Measurements from ENCODE around the gene LRRC10.

The LRRC10 gene, protein sequence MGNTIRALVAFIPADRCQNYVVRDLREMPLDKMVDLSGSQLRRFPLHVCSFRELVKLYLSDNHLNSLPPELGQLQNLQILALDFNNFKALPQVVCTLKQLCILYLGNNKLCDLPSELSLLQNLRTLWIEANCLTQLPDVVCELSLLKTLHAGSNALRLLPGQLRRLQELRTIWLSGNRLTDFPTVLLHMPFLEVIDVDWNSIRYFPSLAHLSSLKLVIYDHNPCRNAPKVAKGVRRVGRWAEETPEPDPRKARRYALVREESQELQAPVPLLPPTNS

DNA sequence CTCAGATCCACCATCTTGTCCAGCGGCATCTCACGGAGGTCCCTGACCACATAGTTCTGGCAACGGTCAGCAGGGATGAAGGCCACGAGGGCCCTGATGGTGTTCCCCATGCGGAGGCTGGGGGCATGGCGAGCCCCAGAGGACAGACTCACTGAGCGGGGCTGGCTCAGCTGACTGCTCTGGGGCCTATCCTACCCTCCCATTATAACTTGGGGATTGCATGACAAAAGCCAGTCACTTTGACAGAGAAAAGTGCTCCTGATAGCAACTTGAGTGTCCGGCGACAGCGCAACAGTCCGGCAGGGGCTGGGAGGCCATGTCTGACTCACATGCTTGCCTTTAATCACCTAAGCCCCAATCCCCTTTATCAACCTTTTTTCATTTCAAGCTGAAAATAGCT is at the start of gene LRRC10:
TSS of gene LRRC10 (minus strand) at position 179 of the 400 bp plus-strand sequence. CDS start at position 110, 69 bp downstream.
- DNase-seq, result no peak

DNA sequence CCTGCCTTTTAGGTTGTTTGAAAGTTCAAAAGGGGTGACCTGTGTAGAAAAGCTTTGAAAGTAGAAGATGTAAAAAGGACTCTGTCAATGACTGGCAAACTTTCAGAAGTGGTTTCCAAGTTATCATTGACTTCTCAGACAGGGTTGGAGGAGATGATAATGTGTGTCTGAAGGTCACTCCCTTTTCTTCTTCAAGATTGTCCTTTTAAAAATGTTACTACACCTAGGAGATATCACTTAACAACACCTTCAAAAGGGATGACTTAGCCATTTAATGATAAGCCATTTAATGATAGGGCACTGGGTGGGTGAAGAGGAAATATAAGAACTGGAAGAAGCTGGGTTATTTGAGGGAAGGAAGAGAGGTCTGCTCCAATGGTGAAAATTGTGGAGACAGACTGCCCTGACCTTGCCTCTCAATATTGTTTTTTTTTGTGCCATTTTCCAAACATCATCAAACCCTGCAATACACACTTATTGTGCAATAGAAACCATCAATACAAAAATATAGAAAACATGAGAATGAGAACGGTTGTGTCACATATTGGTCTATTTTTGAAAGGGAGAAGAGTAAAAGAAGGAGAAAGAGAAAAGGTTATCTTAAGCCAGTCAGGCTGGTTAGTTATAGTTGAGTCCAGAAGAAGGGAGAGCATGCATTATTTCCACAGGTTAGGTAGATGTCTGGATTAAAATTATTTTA is 49.6 kb upstream of the LRRC10 start:
- DNase-seq, result no peak

DNA sequence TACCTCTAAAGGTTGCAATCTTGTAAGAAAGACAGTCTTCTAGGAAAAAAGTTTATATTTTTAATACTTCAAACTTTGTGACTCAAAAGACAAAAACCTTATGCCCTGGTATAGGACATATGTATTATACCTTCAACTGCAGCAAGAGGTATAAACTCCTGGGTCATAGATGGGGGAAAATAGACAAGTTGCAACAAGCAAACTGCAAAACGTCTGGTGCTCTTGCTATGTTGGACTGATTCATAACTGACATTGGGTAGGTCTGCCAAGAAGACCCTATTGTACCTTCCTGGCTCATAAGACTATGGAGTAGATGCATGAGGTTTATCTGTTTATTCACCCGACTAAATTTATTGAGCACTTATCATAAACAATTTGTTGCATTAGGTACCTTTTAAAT is 47.5 kb upstream of the LRRC10 start:
- no peak for DNase-seq

DNA sequence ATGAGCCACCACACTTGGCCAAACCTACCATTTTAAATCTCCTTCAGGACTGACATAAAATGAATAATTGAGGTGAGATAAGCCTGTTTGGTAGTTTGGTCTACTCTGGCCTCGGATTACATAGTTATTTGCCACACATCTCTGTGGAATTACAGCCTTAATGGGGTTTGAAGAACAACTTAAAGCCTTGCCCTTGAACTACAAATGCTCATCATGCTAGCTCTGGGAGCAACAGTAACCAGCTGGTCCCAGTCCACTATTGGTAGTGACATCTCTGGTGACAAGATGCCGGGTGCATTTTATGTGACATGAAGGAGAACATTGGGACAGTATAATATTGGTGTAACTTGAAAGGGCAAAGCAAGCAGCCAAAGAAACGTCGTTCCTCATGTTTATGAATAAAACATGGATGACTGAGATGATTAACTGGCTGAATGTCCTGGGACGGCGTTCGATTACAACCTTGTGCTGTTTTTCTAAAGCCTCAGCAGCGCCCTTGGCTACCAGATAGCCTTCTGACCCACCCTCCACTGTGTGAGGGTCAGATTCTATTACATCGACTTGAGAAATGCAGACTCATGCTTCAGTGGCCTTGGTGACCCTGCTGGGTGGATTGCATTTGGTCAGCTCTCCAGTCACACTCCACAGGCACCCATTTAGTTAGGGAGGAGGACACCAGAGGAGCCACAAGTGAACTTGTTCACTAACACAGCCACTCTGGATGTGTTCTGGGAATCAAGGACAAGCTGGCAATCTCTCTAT is 46.9 kb upstream of the LRRC10 start:
- DNase-seq, result no peak

DNA sequence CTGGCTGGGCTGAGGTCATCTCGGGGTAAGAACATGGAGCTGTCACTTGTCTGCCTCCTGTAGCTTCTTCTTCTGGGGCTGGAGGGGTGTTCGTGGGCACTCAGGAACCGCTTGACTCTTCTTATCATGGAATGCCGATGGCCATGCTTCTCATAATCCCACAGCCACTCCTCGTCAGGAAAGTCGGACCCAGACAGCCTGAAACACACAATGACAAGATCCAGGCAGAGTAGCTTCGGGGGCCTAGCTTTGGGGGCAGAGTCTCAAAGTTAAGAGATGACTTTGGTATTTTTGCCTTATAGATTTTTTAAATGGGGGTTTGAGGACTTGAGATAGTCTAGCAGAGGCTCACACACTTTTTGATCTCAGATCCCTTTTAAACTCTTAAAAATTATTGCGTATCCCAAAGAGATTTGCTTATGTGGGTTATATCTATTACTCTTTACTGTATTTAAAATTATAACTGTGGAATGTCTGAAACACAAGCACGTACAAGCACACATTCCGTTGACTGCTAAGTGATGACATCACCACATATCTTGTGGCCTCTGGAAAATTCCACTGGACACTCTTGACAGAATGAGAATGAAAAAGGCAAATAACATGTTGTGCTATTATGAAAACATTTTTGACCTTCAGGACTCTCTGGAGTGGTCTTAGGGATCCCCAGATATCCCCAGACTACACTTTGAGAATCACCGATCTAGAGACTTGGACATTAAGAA is 45.1 kb upstream of the LRRC10 start:
- no peak for DNase-seq

DNA sequence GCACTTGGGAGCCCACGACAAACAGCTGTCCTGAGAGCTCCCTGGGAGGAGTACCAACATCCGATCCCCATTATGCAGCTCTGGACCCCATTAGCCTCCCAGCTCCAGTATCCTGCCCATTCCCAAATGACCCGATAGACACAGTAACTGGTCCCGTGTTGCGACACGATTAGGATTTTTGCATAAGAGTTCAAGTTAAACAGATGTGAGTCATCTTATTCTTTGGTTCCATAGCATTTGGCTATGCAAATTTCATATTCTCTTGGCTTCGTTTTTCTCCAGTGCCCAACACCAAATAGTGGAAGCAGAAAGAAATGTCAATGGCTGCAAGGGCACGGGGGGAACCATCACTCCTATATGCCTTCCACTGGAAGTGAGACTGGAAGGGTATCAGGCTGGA is 43.0 kb upstream of the LRRC10 start:
- DNase-seq, result no peak

DNA sequence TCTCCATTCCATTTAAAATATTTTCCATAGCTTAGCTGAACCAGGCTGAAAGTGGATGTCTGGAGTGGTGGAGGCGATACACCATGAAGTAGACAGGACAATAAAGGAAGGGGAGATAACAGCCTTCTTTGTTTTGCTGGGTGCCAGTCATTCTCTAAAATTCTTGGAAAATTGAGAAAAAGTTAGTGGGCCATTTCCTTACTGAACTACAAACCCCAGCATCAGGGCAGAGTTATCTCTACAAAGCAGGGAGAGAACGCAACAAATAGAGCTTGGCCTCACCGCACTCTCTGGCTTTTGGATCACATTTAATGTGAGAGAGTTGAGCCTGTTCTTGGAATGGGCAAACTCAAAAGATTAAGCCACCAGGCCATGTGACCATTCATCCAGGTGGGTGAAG is 41.2 kb upstream of the LRRC10 start:
- no peak for DNase-seq

DNA sequence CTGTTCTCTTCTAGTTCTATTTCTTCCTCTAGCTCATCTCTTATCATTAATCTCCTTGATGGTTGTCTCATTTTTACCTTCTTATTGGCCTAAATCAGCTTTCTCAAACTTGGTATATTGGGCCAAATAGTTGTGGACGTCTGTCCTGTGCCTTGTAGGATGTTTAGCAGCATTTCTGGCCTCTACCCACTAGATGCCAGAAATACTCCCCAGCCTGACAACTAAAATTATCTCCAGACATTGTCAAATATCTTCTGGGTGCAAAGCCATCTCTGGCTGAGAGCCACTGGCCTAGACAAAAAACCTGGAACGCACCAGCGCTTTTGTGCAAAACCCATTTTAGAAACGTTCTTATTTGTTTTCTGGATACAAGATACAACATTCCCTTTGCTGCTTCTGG is 38.8 kb upstream of the LRRC10 start:
- DNase-seq, result no peak

DNA sequence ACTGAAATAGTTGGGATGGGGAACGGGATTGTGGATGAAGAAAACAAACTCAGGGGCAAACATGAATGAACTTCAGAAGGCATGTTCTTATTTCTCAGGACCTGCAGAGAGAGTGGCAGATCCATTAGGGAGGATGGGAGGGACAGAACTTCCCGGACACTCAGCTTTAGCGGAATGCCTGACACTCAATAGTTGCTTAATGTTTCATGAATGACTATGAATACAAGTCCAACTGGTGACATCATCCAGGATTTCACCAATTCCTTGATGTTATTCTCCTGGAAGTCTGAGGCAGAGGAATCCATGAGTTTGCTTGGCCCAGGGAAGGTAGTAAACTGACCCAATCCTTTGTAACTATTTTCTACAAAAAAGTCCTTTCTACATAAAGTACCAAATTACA is 37.8 kb upstream of the LRRC10 start:
- no peak for DNase-seq

DNA sequence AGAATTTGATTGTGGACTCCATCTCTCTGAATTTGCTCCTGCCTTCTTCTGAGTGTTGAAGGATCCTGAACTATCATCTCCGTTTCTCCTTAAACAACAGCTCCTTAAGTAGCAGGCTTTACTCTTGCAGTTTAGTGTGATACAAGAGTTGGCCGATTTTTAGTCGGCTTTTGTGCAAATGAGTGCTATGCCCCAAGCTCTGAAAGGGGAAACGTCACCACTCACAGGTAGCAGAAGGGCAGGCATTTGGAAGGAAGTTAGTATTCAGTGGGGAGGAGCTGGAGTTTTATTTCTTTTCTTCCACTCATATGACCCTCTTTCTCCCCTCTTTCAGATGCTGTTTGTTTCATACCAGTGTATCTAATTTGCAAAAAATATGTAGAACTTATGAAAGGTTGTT is 36.5 kb upstream of the LRRC10 start:
- no peak for DNase-seq

DNA sequence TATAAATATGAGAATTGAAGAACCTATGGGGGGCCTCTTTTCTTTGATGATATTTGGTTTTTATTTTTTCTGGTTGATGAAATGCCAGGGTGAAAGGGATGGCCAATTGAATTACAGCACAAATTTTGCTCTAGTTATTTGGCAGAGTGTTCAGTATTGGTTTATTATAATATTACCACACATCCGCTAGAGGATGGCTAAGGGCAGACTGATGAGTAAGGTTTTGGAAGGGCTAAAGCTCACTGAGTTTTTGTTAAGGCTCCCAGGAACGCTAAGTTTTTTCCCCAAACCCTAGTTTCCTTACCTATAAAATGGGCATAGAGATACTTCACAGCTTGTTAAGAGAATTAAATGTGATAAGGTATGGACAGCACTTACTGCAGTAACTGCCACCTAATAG is 34.3 kb upstream of the LRRC10 start:
- no peak for DNase-seq

DNA sequence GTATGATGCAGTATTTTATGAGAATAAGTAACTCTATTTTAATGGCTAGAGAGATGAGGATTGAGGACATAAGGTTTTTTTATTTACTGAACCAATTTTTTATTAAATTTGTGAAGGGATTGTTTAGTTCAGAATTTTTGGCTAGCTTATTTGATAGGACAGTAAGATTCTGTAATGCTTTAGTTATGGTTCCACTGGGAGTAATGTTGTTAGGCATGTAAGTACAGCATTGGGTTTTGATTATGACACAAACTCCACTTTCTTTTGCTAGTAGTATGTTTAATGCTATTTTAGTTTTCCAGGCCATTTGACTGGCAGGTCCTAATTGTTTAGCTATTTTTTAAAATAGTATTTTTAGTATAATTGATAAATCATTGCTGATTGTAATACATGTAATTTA is 33.8 kb upstream of the LRRC10 start:
- no peak for DNase-seq

DNA sequence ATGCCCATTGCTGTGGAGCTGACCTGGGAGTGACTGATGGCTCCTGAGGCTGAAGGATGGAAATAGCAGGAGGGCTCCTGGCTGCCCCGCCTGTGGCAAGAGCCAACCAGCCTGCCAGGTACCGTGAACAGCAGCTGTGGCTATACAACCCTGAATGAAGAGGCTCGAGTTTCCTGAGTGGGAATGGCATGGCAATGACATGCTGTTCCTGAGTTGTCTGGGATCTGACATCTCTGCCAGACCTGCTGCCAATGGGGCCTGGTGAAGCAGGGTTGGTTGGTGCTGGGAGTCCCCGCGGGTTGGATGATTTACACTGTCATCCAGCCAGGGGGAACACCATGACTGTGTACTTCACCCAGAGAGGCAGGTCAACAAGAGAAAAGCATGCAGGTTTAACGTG is 31.8 kb upstream of the LRRC10 start:
- no peak for DNase-seq

DNA sequence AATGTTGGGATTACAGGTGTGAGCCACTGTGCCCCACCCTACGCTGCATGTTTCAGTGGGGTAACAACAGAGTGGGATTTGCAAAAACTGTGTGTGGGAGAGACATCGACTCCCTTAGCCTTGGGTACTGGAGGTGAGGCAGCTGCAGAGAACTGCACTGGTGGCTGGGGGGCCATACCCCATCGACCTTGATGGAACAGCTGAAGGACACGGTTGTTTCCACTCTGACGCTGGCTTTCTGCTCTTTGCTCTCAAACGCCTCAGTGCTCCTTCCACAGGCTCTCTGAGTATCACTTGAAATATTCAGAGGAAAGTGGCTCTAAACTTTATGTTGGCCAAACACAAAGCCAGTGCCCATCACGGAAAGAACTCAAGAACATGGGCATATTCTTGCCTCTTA is 30.8 kb upstream of the LRRC10 start:
- DNase-seq, result no peak

DNA sequence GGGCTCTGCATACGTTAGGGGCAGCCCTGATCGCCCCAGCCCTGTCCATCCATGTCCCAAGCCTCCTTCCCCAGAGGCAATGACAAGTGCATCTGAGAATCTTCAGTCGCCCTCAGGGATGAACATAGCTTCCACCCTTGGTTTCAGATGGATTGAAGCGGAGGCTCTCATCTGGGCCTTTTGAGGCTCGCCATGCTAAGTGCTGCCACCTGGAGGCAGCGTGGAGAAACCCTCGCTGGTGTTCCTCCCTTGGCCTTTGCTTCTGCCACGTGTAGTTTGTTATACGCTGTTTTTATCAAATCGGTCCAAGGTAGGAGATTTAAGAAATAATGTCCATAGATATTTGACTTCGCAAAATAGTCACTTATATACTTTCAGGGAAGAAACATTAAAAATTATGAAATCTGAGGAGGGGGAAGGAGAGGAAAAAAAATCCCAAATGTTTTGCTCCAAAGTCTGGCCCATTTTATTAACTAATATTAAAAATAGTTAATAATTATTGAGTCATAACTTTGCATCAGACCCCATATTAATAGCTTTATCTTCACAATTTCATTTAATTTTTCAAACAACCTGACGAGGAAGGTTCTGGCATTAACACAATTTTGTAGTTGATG is 28.8 kb upstream of the LRRC10 start:
- DNase-seq, result no peak

DNA sequence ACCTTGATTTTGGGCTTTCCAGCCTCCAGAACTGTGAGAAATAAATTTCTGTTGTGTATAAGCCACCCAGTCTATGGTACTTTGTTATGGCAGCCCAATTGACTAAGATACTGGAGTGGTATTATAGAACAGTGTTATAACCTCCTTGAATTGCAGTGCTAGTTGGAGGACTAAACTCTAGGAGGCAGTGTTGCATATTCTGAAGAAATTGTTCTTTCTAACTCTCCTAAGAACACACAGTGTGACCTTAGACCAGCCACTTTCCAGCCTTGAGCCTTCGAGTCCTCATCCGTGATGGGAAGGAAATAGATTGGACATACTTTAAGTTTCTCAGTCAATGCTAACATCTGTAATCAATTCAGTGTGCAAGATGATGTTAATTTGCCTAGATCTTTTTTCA is 22.4 kb upstream of the LRRC10 start:
- no peak for DNase-seq

DNA sequence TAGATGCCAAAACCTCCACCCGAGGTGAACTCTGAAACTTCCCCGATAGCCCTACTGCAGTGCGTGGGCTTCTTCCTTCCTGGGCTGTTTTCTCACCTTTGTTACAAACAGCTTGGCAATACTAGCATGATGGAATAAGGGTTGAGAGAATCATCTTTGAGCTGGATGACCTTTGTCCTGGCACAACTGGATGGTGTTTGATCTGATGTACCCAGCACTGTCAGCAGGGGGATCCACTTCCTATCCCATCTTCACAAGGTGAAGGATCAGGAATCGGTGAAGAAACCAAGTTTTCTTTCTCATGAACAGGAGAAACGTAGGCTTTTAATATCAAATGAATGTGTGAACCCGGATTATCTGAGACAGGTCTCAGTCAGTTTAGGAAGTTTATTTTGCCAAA is 19.5 kb upstream of the LRRC10 start:
- DNase-seq, result no peak

DNA sequence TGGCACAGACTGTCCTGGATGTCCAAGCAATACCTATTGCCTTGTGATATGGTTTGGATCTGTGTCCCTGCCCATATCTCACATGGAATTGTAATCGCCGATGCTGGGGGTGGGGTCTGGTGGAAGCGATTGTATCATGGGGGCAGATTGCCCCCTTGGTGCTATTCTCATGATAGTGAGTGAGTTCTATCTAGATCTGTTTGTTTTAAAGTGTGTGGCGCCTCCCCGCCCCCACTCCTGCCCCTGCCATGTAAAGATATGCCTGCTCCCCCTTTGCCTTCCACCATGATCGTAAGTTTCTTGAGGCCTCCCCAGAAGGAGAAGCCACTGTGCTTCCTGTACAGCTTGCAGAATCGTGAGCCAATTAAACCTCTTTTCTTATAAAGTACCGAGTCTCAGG is 16.8 kb upstream of the LRRC10 start:
- DNase-seq, result no peak

DNA sequence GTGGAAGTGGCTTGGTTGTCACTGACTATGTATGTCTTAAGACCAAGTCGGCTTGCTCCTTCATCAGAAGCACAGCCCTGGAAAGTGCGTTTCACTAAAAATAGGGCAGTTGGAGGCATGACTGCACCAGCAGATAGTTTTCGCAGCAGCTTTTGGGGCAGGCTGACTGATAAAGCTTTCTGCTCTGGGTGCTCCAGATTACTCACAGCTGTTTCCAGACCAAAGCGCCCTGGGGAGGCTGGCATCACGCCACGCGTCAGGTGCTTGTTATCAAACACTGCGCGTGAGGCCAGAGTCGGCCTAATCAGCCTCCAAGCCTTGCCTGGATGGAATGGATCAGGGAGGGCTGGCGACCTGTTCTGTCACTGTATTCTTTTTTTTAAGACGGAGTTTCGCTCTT is 13.3 kb upstream of the LRRC10 start:
- no peak for DNase-seq

DNA sequence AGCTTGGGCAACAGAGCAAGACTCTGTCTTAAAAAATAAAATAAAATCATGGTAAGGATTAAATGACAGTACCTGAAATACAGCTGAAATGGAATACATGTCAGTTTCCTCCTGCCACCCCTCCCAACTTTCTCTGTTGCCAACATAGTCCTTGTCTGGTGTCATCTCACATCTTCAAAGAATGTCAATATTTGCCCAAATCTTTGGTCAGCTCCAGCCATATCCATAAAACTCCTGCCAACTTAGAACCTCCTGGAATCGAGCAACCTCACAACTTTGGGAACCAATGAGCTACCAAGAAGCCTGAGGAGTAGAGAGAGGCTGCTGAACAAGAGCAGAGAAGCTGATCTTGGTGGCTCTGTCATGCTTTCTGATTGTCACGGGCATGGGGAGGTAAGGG is 10.8 kb upstream of the LRRC10 start:
- no peak for DNase-seq

DNA sequence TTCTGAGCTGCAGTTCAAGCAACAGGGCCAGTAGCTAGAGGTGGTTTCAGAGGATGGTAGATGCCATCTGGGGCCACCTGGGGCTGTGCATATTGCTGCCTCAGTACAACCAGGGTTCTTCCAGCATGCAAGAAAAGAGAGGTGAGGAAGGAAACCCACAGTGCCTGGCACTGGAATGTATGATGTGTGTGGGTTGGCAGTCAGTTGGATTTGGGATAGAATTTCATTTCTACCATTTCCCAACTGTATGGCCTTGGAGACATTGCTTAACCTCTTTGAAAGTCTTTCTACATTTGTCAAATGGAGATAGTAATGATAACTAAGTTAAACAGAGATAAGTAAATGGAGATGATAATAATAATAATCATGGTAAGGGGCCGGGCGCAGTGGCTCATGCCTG is 10.2 kb upstream of the LRRC10 start:
- DNase-seq, result no peak

DNA sequence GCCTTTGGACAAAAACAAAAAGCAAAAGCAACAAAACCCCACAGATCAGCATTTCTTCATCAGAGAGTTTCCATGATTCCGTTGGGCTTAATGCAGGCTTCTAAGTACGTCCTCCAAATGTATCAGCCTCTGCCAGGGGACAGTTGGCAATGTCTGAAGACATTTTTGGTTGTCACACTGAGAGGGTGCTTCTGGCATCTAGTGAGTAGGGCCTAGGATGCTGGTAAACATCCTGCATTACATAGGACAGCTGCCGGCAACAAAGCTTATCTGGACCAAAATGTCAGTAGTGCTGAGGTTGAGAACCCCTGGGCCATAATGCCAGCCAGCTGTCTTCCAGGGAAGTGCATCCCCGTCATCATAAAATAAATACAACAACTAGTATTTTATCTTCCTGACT is 9.4 kb upstream of the LRRC10 start:
- DNase-seq, result no peak

DNA sequence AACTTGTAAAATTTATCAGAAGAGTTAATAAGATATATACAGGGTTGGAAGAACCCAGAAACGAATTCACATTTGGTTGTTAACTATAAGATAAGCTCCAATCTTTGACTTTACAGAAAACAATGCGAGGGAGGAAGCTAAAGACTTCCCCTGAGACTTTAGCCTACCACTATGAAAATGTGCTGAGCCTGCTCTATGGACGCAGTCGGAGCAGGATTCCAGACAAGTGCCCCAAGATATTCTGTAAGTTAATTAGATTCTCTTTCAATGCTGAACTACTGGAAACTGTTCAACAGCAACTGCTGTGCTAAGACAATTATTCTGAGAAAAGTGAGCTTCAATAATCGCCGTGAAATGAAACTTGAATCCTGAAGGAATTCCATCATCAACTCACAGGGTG is 8.3 kb upstream of the LRRC10 start:
- no peak for DNase-seq

Measured in NCI-H2029 treated with DMSO at 0.1 percent for 48 hours (cell line).